GM04504 (cell line): ENCODE data around the gene F8.
"Not testable (repeated sequence)": the region's sequence is repeated elsewhere in the genome, so short reads cannot be mapped to it uniquely, and the experiment has no call there.

Experiments used
- DNase-seq: peaks from one replicate; pipeline ENCODE4 v3.0.0-alpha.2; 2012; ENCODE audit warnings: low read depth

F8 gene

GRCh38 chrX:154816326-154816898 is 206.1 kb downstream of the F8 start:
- DNase-seq: not testable (repeated sequence)

DNA sequence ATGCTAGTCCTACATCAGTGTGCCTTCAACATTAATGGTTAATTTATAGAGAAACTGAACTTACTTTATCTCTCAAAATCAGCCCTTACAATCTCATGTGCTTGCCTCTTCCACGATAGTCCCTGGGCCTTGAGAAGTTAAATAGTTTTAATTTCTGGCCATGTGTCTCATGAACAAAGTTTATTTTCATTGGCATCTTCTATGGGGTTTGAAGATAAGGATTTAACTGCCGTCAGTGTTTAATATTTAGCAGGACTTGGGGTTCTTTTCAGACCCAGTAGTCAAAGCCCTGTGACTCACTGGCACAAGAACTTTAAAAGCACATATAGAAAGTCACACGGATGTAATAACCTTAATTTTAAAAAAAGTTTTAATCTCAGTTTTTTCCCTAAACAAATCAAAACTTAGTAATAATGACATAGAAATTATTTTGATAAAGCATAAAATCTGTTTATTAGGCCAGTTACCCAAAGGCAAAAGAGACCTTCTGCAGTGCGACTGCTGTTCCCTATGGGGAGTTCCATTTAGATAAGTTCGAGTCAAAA is 207.2 kb downstream of the F8 start:
- no peak for DNase-seq

GRCh38 chrX:154813801-154814200 is 208.7 kb downstream of the F8 start:
- DNase-seq: no peak

DNA sequence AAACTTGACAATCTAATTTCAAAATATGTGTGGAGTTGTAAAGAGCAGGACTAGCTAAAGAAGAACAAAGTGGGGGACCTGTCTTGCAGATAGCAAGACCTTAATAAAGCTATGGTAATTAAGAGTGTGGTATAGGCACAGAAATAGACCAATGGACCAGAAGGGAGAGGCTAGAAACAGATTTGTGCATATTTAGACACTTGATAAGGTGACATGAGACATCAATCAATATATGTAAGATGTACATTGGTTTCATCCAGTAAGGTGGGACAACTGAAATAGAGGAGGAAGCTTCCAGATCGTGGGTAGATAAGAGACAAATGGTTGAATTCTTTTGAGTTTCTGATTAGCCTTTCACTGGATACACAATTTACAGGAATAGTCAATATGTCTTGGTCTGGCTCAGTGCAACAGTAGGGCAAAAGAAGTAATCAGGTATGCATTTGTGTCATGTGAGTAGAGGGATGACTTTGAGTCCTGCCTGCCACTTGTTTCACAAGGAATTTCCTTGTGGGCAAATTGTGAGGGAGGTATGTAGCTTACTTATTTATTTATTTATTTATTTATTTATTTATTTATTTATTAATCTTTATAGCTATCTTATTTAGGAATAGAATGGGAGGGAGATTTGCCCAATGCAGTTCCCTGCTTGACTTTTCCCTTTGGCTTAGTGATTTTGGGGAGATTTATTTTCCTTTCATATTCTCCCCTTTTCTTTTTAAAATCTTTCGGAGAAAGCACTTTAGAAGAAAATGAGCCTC is 210.0 kb downstream of the F8 start:
- no peak for DNase-seq

DNA sequence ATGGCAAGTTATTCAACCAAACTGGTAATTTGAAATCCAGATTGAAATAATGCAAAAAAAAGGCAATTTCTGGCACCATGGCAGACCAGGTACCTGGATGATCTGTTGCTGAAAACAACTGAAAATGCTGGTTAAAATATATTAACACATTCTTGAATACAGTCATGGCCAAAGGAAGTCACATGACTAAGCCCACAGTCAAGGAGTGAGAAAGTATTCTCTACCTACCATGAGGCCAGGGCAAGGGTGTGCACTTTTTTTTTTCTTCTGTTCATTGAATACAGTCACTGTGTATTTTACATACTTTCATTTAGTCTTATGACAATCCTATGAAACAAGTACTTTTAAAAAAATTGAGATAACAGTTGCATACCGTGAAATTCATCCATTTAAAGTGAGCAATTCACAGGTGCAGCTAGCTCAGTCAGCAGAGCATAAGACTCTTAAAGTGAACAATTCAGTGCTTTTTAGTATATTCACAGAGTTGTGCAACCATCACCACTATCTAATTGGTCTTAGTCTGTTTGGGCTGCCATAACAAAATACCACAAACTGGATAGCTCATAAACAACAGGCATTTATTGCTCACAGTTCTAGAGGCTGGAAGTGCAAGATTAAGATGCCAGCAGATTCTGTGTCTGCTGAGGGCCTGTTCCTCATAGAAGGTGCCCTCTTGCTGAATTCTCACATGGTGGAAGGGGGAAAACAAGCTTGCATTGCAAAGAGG is 212.4 kb downstream of the F8 start:
- DNase-seq: no peak

DNA sequence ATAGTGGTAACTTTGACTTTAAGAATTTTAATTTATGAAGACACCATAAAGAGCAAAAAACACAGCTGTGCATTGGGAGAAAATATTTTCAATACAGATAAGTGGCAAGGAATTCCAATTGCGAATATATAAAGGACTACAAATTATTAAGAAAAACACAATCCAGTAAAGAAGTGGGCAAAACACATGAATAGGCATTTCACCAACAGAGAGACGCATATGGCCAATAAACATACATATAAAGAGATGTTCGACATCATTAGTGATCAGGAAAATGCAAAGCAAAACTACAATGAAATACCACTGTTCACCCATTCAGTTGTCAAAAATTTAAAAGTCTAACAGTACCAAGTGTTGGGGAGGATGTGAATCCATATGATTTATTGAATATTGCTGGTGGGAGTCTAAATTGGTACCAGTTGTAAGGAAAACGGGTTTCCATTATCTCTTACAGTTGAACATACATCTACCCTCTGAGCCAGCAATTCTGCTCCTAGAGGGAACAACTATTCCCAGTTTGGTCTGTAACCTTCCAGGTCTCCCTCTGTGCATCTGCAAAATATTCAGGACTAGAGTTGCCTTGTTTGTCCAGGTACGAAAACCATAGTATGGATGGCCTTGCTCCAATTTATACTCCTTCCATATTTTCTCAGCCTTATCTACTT is 215.6 kb downstream of the F8 start:
- no peak for DNase-seq

- no peak for DNase-seq
Observed at GRCh38 chrX:154805696-154806091, 216.8 kb downstream of the F8 start.

DNA sequence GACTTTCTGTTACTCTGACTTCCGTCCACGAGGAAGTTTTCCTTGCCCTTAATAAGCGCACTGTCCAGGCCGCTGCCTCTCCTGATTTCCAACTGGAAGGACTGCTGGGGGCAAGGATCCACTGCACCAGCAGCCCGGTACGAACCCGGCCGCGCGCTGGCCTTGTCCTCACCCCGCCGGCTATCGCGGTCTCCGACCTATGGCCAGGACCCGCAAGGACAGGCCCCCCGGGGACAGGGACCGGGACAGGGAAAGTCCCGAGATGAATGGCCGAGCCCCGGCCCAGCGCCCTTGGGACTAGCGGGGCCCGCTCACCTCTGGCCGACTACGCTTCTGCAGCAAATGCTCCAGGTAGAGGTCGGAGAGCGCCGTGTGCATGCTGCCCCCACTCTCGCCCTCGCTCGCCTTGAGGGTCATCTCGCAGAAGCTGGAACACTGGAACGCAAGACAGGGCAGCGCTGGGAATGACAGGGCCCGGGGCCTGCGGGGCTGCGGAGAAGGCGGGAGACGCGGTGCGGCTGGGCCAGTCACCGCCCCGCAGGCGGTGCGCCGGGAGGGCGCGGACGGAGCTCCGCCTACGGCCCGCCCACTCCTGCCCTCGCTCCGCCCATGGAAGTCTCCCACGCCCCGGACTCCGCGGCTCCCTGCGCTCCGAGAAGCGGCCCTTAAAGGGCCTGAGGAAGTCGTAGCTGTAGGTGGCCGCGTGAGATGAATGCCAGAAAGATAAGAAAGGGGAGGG is 217.4 kb downstream of the F8 start, which contains the start of gene MPP1:
MPP1 (minus strand) TSS at position 529 of the 739 bp plus-strand sequence; CDS start at position 417, 112 bp downstream.
- peak; percentile 36 for DNase-seq

DNA sequence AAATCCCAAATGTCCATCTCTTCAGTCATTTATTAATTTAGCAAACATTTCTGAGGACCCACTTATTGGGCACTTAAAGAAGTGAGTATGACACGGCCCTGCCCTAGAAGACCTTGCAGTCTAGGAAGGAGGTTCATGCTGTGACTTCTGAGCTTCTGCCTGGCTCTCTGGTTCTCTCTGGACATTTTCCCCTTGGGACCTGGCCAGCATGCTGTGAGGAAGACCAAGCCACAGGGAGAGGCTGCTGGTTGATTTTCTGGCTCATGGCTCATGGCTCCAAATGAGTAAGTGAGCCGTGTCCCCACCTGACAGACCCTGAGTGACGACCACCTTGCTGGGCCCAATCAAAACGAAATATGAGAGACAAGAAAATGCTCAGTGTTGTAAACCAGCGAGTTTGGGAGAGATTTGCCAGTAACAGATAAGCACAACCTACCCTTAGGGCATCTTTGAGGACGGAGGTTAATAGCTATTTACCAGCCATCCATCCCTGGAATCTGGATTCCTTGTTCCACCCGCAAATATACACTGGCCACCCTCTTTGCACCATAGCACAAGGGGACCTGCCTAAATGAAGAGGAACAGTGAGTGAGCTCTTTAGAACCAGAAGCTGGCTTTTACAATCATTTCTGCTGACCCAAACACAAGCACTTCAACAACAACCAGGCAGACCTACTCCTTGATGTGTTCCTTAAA is 218.1 kb downstream of the F8 start:
- DNase-seq: no peak

DNA sequence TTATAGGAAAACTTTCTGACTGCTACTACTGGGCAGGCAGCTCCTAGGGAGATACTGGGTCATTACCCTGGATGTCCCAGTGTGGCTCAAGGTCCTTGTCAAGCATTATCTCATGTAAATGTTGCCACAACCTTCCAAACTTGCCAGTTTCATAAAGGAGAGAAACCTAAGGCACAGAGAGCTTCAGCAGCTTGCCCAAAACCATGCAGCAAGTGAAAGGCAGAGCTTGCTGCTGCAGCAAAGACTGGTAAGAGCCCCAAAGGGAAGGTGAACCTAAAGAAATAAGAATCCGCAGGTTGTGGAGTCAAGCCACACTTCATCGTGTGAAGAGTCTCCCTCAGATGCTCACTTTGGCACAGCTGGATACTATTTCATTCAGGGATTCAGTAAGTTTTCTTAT is 219.6 kb downstream of the F8 start:
- no peak for DNase-seq

- DNase-seq: no peak
Observed at GRCh38 chrX:154800478-154801210, 221.9 kb downstream of the F8 start.

DNA sequence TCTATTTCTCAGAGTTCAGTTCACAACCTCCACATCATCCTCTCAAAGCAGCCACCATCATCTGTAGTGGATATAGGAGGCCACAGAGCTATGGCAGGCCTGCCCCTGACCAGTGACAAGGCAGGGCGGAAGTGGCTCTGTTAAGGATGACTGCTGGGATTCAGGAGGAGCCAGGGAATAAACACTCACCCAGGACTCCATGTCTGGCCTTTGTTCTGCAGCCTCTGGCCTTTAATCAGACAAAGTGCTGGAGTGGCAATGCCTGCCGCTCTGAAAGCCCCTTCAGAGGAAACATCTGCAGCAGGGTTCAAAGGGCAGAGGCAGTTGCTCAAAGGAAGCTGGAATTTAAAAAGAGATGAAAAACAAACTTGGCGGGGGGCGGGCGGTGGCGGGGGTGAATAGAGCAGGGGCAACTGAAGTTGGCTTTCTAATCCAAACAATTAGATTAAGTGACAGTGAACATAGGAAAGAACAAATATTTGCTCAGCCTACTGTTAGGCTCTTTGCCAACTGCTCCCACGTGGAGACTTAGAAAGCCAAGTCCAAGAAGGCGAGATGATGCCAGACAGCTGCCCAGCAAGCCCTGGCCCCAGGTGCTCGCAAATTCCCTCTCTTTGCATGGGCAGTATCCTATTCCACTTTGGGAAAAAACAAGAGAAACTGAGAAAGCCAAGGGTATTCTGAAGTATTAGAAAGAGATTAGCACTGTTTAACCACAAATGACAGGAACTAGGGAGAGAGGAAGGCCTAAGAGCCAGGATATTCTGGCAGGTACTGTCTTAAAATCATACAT is 222.8 kb downstream of the F8 start:
- no peak for DNase-seq

GRCh38 chrX:154797006-154797405 is 225.5 kb downstream of the F8 start:
- no peak for DNase-seq

GRCh38 chrX:154795016-154795415 is 227.5 kb downstream of the F8 start:
- no peak for DNase-seq

DNA sequence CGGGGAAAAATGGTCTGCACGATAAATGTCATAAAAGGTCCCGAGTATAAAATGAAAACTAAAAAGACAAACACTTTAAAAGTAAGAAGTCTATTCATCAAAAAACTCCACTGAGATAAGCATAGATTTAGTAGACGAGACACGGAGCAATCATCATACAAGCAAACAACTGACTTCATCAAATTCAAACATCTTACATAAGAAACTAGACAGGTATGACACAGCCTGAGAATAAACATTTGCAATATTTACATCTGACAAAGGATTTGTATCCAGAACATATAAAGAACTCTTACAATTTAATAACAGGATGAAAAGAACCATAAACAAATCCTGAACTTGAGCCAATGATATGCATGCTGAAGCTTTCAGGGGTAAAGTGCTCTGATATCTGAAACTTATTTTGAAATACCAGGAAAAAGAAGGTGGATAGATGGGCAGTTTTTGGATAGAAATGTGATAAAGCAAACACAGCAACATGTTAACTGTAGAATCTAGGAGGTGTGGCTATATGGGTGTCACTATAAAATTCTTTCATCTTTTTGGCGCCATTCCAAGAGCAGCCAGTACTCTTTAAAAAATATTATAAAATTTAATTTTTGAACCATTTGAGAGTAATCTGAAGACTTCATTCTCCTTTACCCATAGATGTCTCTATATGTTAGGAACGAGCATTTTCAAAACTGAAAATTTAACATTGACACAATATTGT is 229.3 kb downstream of the F8 start:
- DNase-seq: no peak

GRCh38 chrX:154791939-154792338 is 230.6 kb downstream of the F8 start:
- no peak for DNase-seq

DNA sequence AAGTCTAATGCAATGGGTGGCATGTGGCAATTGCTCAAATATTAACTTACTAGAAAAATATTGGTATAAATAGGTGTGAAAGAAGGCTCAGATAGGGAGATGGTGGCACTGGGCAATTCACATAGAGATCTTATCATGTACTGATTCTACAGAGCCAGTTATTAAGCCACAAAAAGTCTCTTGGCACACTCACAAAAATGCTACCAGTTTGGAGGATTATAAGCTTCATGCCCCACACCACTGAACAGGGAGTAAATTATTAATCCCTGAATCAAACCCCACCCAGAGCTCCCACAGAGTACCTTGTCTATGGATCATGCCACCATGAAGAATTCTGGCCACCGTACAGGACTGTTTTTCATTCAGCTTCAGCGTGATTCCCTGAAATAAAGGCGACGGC is 231.1 kb downstream of the F8 start:
- no peak for DNase-seq
